SH-SY5Y (cell line): ENCODE data around the gene KCNJ10.

Experiments used
- GATA2 ChIP-seq: IDR thresholded peaks from 2 replicates; pipeline ENCODE4 v1.6.1; 2011; ENCODE audit warnings: mild to moderate bottlenecking, low read depth, low read length
- GATA3 ChIP-seq: IDR thresholded peaks from 2 replicates; pipeline ENCODE4 v1.6.1; 2011; ENCODE audit warnings: low read depth, mild to moderate bottlenecking, low read length, moderate library complexity

- TF ChIP-seq GATA3 (no peak), GATA2 (no peak)
These were observed 104.7 kb downstream of the KCNJ10 start for GRCh38 chr1:159965263-159965662.
